Posterior cingulate gyrus (tissue), 11 donors: Measurements from ENCODE around the gene ARL5B.
A peak's percentile ranks its signal among the peaks of the same experiment; 100 is the strongest.

Source experiments
- DNase-seq, 10 donors: peaks; one replicate each; pipeline versions ENCODE4 v3.0.0 to v3.0.0-alpha.2; 2020 to 2021; ENCODE audit warnings: mixed read lengths in 3 of 10
- intact Hi-C: fragments of 100-400 bp; cut with DNase I; formaldehyde crosslinking; loops from one replicate; pipeline ENCODE4 v1.15.1; 2023

ARL5B gene

GRCh38 chr10:18689498-18689897, 30.3 kb downstream of the ARL5B start:
- intact Hi-C loops, result loop anchor here (10.0 kb wide), 1 partner anchor 1565 kb away; no protein-coding TSS in a partner anchor
- DNase-seq, result no peak

GRCh38 chr10:18690541-18690940, 31.3 kb downstream of the ARL5B start:
- intact Hi-C loops, result no loop called here
- no peak for DNase-seq

GRCh38 chr10:18699849-18700840, 40.9 kb downstream of the ARL5B start:
- no peak for DNase-seq
- intact Hi-C loops, result no loop called here

- intact Hi-C loops, result no loop called here
- DNase-seq, result no peak
These were observed 44.3 kb downstream of the ARL5B start for GRCh38 chr10:18703521-18703920.

GRCh38 chr10:18710201-18710653, 51.0 kb downstream of the ARL5B start:
- intact Hi-C loops, result no loop called here
- DNase-seq, result peak in 2 of 10 donors; percentile 70 to 82

GRCh38 chr10:18713077-18713476, 53.8 kb downstream of the ARL5B start:
- DNase-seq, result no peak
- intact Hi-C loops, result no loop called here

GRCh38 chr10:18718991-18719390, 59.8 kb downstream of the ARL5B start:
- no peak for DNase-seq
- intact Hi-C loops, result no loop called here

- no peak for DNase-seq
- intact Hi-C loops, result no loop called here
These were observed 60.6 kb downstream of the ARL5B start for GRCh38 chr10:18719811-18720210.

GRCh38 chr10:18721067-18721466, 61.8 kb downstream of the ARL5B start:
- no peak for DNase-seq
- intact Hi-C loops, result no loop called here

- intact Hi-C loops, result no loop called here
These were observed 64.6 kb downstream of the ARL5B start for GRCh38 chr10:18723801-18724200.

More at GRCh38 chr10:18723801-18724200, 64.6 kb downstream of the ARL5B start:
- no peak for DNase-seq
